Skeletal muscle cell (primary cell): ENCODE measurements around the gene FEZF2.
A peak's percentile ranks its signal among the peaks of the same experiment; 100 is the strongest.

ENCODE experiments used
- DNase-seq: peaks from one replicate; pipeline ENCODE4 v3.0.0-alpha.2; 2010; ENCODE audit warnings: low read depth
- H3K4me3 ChIP-seq: 2 replicates; pipeline ENCODE4 v1.5.1; 2011; ENCODE audit warnings: low read depth, mild to moderate bottlenecking, control low read depth, low read length, moderate library complexity

FEZF2 gene

DNA sequence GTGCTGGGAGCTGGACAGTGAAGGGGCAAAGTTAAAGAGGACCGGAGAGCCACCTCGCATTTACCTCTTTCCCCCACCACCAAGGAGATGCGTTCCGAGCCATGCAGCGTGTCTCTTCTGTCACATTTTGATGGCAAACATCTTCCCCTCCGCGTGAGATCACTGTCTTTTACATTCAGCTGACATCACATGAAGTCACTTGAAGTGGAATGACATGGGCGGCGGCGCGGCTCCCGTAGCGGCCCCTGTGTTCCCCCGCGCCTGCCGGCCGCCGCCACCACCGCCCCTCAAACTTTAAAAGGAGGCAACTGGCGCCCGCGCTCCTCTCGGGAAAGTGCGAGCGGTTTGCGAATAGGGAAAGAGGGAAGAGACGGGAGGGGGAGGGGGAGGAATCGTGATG, at the start of gene FEZF2:
Gene FEZF2 (minus strand): TSS at position 336 of the 400 bp plus-strand sequence. CDS start 682 bp downstream, outside the sequence.
- no peak for DNase-seq
- peak within 1 kb of the TSS; percentile 27 for H3K4me3 ChIP-seq

DNA sequence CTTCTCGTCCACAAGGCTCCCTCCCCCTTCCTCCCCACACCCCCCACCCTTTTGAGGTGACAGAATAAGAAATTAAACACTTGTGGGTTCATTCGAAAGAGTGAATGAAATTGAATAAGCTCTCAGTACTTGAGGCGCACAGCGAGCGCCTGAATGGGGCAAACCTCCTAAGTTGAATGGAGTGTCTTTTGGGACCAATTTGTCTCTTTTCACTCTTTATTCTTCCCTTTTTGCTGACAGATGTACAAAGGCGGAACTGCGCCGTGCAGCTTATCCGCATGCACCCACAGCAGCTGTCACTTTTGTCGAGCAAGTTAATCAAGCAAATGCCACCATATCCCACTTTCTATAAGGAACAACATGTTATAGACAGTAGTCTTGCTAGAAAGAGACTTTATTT, 47.9 kb upstream of the FEZF2 start:
- no peak overlapping the region for H3K4me3 ChIP-seq
- no peak for DNase-seq

DNA sequence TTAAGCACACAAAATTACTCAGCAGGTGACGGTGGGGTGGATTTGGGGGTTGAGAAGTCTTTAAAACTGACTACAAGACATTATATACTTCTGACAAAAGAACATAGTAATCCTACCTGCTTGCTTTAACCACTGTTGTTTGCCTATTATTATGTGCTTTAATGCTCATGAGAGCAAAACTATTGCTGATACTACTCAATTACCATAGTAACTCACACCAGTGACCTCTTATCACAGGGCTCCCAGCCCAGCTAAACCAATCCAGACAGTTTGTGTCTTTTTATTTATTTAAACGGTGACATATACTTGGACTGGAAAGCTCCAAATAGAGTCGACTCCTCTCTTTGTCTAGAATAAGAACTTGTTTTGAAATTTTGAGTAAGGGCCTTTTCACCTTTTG, 42.8 kb upstream of the FEZF2 start:
- DNase-seq, result no peak
- no peak overlapping the region for H3K4me3 ChIP-seq

DNA sequence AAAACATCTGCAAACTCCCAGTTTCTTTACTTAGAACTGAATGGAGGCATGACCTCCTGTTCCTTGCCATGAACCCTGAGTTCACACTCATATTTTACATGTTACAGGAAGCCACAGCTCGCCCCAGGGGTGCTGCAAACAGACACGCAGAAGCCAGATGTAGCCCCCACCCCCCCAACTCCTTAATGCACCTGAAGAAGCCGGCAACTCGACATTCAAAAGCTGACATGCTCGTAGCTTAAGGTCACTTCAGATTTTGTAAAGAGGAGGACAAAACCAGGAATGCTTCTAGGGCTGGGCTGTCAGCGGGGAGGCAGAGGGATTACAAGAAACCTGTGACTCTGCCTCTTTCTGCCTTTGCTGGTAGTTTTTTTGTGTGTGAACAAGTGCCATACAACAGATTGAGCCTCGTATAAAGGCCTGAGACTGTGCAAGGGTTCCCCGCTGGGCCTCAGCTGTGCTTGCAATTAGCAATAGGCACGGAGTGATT, 42.0 kb upstream of the FEZF2 start:
- H3K4me3 ChIP-seq, result no peak overlapping the region
- no peak for DNase-seq

GRCh38 chr3:62414786-62415185, 41.4 kb upstream of the FEZF2 start:
- no peak for DNase-seq
- no peak overlapping the region for H3K4me3 ChIP-seq

GRCh38 chr3:62413687-62414086, 40.3 kb upstream of the FEZF2 start:
- no peak for DNase-seq
- no peak overlapping the region for H3K4me3 ChIP-seq

DNA sequence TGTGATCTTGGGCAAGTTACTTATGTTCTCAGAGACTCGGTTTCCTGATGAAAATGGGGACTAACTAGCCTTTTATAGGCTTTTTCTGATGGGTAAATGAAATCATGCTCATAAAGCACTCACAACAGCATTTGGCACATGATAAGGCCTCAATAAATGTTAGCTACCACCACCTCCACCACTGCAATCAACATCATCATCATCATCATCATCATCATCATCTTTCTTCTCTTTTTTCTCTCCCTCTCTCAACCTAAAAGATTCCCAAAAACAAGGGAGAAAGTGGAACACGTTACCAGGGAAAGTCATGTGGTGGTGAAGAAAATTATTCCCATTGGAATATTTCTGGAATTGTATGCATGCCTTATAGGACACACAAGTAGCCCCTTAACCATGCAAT, 33.6 kb upstream of the FEZF2 start:
- no peak overlapping the region for H3K4me3 ChIP-seq
- DNase-seq, result no peak

DNA sequence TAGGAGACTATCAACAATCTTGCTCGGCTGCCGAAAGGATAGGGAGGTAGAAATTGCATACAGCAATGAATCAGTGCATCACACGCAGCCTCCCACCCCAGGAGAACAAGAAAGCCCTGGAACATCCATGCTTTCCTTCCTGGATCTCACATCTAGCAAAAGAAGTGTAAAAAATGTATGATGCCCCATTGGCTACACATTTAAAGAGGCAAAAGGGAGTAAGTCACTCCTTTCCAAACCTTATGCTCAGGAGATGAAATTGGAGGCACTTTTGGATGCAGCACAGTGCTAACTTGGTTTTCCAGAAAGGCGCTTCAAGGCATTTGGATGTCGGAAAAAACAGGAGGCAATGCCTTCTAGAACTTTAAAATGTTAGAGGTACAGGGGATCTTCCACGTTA, 32.2 kb upstream of the FEZF2 start:
- no peak overlapping the region for H3K4me3 ChIP-seq
- DNase-seq, result no peak

DNA sequence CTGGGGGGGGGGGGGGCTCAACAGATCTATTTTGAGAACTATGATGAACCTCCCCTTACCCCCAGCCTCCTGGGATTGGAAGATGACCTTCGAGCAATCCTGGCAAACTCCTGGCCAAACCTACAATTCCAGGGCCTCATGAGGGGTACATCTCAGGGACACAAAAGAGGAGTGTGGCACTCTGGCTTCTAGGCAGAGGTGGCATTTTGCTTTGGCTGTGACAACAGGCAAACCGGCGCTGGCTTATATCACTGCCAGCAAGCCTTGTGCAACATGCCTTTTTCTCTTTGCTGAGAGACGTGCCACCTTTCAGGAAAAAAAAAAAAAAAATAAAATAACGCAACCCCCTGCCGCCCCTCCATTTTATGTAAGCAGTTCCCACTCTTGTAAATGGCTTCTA, 31.8 kb upstream of the FEZF2 start:
- no peak overlapping the region for H3K4me3 ChIP-seq
- DNase-seq, result no peak

DNA sequence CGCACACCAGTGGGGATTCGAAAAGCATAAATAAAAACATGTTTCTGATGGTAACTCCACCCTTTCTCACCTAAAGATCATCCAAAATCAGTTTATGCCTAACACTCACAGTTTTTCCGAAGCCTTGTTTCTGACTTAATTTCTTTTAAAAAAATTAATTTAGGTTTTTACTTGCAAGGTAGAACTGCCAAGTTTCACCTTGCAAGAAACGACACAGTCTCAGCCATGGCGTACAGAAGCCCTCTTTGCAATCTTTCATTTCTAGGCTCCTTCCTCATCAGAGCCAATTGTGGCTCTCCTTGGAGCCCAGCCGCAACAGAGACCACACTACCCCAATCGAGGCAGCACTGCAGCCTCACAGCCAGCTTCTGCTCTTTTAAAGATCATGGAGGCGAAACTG, 31.0 kb upstream of the FEZF2 start:
- H3K4me3 ChIP-seq, result no peak overlapping the region

DNA sequence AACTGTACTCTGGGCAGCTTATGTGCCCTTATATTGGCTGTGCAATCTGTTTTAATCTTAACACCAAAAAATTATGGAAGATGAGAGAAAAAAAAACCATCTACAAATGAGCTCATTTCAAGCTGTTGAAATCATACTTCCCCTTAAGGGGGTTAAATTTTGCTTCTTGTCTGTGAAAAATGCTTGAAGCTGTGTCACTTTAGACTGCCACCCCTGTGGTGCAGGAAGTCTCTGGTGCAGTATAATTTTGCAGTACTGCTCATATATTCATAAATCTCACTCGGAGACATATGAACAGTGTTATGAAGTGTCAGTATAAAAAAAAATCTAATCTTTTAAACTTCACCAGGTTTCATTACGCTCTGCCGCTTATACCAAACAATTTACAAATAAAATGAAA, 30.4 kb upstream of the FEZF2 start:
- no peak overlapping the region for H3K4me3 ChIP-seq
- no peak for DNase-seq

More for the DNA sequence above, 31.0 kb upstream of the FEZF2 start:
- no peak for DNase-seq

GRCh38 chr3:62392626-62393292, 19.4 kb upstream of the FEZF2 start:
- DNase-seq, result no peak

DNA sequence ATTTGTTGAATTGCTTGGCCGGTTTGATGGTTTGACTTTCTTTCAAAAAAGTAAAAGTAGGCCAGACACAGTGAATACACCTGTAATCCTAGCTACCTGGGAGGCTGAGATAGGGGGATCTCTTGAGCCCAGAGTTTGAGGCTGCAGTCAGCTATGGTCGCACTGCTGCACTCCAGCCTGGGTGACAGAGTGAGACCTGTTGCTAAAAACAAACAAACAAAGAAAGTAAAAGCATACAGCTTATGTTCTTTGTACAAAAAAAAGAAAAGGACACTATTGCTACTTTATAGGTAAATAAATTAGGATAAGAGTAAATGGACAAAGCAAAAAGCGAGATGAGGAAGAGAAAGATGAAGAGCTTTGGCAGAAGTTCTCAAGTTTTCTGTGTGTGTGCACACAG, 13.9 kb upstream of the FEZF2 start:
- no peak for DNase-seq
- H3K4me3 ChIP-seq, result no peak overlapping the region

More at GRCh38 chr3:62392626-62393292, 19.4 kb upstream of the FEZF2 start:
- no peak overlapping the region for H3K4me3 ChIP-seq

- DNase-seq, result no peak
- no peak overlapping the region for H3K4me3 ChIP-seq
These were observed 6.0 kb upstream of the FEZF2 start for GRCh38 chr3:62379321-62379798.

DNA sequence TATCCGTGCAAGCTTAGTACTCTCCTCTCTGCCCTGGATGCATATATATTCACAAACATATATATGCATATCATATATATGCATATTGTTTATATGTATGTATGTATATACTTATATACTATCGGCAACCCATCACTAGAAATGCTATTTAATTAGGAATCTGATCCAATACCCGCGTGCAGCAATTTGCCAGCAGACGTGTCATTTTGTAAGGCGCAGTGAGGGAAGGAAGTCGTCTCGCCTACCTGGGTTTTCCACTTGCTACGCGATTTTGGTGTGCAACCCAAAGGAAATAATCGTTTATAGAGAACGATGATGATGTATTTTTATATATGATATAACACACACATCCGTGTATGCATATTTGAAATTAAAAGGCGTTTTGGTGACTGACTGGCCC, 5.6 kb upstream of the FEZF2 start:
- no peak overlapping the region for H3K4me3 ChIP-seq
- no peak for DNase-seq

- no peak for DNase-seq
- no peak overlapping the region for H3K4me3 ChIP-seq
These were observed 5.0 kb upstream of the FEZF2 start for GRCh38 chr3:62378311-62378789.

- no peak overlapping the region for H3K4me3 ChIP-seq
- DNase-seq, result no peak
These were observed 3.8 kb upstream of the FEZF2 start for GRCh38 chr3:62376906-62377877.

DNA sequence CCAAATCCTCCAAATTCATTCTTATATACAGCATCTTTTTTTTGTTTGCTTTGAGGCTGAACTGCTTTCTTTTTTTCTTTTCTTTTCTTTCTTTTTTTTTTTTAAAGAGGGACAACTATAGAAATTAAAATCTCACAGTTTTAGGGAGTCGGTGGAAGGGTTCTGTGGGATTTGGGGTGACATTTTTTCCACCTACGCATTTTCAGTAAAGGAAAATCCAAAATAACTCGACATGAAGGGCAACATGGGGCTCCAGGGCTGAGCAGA, 3.0 kb upstream of the FEZF2 start:
- no peak for DNase-seq
- no peak overlapping the region for H3K4me3 ChIP-seq

DNA sequence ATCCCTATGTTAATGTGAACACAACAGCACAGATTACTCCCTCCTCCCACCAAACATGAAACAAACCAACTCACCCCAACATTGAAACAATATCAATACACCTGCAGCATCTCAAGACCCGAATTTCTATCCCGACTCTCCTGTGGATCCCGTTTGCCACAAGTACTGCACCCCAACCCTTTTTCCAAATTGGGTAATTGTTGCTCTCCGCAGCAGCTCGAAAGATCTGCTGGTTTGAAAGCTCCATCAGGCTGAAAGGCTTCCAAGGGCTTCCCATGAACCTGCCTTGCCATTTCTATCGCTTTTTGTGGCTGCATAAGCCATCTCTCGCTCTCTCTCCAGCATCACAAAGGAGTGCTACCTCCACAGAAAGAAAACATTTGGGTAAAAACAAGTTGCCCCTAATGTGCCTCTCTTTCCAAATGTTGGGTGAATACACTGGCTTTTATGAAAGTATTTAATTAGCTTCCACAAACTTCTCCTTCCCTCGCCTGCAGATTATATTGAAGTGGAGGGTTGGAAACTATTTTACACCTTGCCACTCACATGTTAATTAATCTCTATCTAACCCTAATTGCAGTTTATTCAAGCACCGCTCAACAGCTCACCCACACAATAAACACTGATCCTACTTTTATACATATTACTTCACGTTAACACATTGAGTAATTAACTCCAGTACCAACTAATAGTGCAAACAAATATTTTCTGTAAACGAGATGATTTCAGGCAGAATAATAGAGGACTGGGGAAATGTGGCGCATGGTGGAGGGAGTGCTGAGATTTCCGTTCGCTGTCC, 2.5 kb upstream of the FEZF2 start:
- no peak overlapping the region for H3K4me3 ChIP-seq
- DNase-seq, result no peak
